SIG-M5 treated with dmso at 0.1 percent for 504 hours (cell line): ENCODE measurements around the gene CKAP2L.
"Not testable (repeated sequence)": the region's sequence is repeated elsewhere in the genome, so short reads cannot be mapped to it uniquely, and the experiment has no call there.

Experiments
- DNase-seq: peaks from one replicate; lab custom pipeline; 2025; ENCODE audit not compliant: unreplicated experiment; lab: John Stamatoyannopoulos, UW

The CKAP2L gene

DNA sequence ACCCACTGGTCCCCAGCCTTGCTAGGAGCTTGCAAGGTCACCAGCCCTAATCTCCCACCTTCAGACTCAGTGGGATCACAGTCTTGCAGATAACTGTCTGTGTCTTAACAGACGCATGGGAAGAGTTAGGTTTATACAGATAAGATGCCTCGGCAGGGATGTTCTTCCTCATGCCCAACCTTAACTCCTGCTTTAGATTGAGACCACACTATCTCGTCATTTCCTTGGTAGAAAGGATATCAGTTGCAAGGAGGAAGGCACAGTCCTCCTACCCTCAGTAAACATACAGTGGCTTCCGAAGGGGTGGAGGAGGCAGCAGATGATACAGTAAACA is 36.4 kb downstream of the CKAP2L start:
- DNase-seq: no peak

DNA sequence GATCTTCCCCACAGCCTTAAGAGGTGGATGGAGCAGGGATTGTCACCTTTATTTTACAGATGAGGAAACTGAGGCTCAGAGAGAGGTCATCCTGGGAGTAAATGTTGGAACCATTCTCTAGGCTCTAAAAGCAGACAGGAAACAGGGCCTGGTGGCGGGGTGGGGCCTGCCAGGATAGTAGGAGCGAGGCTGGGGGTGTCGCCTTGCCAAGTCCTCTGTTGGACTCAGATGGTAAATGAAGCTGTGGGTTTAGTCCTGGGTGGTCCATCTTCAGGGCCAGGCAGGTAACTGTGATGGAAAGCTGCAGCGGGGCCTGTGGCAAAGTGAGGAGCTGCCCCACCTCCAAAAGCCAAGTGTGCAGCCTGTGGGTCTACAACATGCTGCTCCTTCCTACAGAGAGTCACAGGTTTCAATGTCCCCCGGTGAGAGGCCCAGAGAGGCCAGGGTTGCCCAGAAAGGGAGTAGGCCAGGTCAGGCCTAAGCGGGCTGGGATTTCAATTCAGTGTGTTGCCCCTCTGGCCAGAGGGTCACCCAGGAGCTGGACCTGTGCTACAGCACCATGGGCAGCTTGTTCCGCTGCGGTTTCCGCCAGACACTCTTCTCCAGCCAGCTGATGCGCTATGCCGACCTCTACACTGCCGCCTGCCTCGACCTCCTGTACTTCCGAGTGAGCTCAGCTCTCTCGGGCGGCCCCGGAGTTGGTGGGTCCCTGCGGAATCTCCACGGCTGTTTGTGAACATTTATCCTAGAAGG is 37.0 kb downstream of the CKAP2L start:
- no peak for DNase-seq

DNA sequence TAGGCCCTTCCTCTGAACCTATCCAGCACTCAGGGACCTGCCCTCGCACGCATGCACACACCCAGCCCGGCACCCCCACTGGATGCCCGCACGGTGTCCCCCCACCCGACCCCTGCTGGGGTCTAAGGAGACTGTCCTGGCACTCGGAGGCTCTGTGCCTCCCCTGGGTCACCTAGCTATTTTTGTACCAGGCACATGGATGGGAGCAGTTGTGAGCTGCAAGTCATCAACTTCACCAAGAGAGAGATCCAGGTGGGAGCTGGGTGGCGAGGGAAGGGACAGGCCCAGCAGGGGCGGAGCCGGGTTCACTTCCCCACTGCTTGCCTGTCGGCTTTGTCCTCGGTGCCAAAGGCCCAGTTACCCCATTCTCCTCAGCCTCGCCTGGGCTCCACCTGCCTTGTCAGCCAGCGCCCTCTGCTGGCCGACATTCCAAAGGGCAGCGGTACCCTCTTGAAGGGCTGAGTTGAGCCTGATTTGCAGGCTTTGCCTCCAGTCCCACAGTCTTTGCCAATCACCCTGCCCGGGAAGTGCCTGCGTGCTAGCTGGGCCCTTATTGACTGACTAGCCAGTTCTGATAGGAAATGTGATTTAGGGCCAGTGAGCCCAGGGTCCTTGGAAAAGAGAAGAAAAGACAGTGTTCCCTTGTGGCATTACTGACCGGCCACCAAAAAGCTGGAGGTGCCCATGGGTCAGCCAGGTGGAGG is 37.8 kb downstream of the CKAP2L start:
- peak; percentile 93 for DNase-seq

DNA sequence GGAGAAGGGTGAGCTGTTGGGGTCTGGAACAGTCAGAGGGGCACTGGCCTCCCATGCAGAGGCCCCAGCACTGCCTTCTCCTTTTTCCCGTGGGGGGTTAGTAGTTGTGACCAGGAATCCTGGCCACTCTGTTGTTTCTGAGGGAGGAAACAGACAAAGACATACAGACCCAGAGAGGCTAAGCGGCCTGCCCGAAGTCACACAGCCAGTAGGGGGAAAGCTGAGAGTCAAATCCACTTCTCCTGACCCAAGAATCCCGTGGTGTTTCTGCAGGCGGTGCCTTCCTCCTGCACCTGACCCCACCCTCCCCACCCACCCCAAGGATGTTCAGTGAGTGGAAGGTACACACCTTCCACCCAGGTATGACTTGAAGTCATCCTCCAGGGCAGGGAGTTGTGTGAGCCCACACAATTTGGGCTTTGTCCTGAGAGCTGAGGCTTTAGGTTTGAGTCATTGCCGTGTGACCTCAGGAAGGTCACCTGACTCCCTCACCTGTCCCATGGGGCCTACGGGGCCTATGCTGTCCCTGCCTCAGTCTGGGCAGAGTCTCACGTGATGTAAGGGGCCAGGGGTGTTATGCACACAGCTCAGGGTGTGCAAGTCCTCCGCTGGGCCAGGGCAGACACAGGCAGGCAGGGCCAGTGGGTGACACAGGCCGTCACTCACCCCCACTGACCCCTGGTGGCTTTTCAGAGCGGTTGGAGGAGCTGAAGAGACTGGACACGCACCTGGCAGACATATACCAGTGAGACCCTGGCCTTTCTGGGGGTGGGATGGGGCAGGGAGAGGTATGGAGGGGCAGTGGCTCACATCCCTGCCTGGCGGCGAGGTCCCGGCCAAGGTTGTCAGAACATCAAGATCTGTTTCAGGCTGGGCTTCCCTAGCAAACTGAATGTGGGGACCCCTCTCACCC is 38.6 kb downstream of the CKAP2L start:
- DNase-seq: no peak

DNA sequence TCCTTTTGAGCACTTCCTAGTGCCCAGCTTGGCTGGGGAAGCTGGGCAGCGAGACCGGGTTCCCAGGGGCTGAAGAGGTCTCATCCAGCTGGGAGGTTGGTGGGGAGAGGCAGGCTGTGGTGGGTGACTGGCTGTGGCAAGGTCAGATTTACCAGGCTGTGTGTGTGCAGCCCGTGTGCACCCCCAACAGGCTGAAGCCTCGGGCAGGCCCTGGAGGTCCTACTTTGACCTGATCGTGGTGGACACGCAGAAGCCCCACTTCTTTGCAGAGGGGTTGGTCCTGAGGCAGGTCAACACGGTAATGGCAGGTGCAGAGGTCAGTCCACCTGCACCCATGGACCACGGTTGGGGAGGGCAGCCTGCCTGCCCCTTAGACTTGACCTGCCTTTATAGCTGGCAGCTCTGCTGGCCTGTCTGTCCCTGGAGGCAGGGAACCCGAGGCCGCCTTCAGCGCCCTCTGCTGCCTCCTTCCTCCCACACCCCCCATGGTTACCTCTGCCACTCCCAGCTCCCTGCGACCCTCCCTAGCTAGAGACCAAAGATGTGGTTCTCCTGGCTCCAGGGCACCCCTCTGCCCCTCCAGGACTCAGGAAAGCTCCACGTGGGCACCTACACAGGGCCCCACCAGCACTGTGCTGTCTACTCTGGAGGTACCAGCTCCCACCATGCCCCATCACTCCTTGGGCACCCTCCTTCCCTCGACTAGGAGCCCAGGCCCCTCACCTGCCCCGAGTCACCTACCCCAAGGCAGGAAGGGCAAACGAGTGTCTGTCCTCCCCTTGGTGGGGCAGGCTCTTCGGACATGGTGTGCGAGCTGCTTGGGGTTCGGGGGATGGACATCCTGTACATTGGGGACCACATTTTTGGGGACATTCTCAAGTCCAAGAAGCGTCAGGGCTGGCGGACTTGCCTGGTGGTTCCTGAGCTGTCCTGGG is 39.6 kb downstream of the CKAP2L start:
- DNase-seq: no peak

DNA sequence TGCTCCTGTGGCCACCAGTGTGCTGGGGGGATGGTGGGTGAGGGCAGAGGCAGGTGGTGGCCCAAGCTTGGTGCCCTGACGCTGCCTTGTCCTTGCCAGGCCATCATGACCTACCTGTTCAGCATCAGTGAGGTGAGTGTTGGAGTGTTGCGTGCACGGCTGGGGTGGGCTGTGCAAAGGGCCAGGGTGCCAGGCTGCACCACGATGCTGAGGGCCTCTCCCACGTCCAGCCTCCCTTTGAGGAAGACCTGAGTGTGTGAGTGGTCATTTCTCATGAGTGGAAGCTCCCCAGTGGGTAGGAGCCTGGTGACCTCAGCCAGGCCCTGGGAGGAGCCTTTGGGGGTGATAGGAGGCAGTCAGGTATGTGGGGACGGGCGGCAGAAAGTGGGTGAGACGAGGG is 40.4 kb downstream of the CKAP2L start:
- DNase-seq: no peak

DNA sequence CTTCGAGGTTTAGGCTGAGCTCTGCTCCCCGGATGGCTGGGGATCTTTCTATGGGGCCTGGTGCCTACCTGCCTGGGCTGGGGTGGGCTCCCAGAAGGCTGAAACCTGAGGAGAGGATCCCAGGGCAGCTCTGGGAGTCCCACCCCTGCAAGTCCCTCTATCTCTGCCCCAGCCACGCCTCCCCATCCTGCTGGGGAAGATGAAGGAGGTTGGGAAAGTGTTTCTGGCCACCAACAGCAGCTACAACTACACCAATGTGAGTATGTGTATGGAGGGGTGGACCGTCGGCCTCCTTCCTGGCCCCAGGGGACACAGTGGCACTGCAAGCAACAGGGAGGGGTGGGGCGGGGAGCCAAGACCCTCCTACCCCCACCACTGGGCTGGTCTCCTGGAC is 40.9 kb downstream of the CKAP2L start:
- no peak for DNase-seq

DNA sequence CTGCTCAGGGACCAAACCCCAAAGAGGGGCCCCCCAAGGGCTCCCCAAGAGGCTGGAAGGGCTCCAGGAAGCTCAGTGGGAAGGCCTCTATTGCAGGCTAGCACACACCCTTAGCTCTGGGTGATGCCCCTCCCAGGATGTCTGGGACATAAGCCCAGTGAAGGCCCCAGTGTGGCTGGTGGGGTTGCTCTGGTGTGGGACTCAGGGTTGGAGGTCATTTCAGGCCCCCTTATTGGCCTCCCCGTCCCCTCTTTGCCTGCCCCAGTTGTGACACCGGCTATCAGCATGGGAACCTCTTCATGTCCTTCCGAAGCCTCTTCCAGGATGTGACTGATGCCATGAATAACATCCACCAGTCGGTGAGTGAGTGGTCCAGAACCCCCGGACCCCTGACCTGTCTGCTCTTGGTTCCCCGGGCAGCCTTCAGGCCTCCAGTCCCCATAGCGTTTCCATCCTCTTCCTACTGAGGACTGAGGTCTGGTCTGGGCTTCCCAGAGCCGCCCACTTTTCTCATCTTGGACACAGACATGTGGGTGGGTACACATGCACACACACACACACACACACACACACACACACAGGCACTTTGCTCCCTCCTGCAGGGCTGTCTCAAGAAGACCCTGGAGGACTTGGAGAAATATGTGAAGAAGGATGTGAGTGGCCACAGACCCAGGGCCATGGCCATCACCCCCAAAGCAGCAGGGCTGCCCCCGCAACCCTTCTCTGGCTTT is 41.4 kb downstream of the CKAP2L start:
- DNase-seq: no peak

DNA sequence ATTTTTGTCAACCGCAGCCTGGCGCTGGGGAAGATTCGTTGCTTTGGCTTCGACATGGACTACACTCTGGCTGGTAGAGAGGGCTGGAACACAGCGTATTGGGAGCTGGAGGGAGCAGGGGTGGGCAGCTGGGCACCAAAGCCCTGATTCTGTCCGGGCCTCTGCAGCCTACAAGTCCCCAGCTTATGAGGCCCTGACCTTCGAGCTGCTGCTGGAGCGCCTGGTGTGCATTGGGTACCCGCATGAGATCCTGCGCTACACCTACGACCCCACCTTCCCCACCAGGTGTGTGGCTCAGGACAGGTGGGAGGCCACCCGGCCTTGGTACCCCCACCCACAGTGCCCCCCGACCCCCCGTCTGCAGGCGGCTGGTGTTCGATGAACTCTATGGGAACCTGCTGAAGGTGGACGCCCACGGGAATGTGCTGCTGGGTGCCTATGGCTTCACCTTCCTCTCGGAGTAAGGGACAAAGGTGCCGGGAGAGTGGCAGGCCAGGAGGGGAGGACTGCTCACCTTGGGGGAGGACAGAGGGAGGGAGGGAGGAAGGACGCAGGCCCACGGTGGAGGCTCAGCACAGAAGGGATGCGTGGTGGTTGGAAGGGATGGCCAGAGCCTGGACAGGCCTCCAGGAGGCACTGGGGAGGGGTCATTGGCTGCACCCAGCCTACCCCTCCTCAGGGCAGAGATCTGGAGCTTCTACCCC is 42.4 kb downstream of the CKAP2L start:
- DNase-seq: no peak

DNA sequence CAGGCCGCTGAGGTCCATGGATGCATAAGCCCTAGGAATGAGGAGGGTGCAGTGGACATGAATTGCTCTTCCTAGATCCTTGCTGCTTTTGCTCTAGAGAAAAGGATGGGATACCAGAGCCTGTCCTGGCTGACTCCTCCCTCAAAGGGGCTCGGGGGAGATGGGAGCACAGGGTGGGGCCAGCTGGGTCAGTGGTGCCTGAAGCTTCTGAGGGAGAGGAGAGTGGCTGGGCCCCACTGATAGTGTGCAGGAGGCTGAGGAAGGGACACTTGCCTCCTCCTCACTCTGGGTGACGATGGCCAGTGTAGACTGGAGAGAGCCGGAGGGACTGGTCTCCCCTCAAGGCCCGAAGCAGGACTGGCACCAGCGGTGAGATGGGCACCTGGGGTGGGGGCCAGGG is 43.6 kb downstream of the CKAP2L start, which contains the start of gene NT5DC4:
TSS of gene NT5DC4 (plus strand) at position 236 of the 400 bp plus-strand sequence. CDS start at position 296, 60 bp downstream.
- no peak for DNase-seq

DNA sequence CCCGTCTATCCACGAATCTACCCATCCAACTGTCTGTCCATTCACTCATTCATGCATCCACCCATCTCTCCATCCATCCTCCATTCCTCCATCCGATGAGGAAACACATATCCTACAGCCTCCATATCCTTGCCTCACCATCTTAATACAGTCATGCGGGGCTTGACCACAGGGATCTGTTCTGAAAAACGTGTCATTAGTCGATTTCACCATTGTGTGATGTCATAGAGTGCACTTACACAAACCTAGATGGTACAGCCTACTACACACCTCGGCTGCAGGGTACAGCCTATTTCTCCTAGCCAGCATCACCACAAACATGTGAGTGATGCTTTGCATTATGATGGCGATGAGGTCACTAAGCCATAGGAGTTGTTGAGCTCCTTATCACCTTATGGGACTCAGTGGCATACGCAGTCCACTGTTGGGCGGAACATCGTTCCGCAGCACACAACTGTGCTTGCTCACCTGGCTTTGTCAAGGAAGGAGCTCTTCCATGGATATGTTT is 45.5 kb downstream of the CKAP2L start:
- DNase-seq: no peak

DNA sequence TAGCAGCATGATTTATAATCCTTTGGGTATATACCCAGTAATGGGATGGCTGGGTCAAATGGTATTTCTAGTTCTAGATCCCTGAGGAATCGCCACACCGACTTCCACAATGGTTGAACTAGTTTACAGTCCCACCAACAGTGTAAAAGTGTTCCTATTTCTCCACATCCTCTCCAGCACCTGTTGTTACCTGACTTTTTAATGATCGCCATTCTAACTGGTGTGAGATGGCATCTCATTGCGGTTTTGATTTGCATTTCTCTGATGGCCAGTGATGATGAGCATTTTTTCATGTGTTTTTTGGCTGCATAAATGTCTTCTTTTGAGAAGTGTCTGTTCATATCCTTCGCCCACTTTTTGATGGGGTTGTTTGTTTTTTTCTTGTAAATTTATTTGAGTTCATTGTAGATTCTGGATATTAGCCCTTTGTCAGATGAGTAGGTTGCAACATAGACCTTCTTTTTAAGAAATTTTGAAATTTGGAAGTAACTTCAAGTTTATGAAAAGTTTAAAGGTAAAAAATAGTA is 47.5 kb downstream of the CKAP2L start:
- DNase-seq: not testable (repeated sequence)

DNA sequence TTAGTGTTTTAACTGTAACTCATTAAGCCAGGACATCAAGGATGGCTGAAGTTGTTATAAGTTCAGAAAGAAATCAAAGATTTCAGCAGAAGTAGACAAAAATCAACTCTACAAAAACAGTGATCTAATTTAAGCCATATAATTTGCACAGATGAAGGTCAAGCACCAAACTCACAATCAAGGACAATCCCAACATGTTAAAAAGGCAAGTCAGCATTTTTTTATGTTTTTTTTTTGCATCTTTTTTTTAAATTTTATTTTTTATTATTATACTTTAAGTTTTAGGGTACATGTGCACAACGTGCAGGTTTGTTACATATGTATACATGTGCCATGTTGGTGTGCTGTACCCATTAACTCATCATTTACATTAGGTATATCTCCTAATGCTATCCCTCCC is 48.3 kb downstream of the CKAP2L start:
- DNase-seq: not testable (repeated sequence)

DNA sequence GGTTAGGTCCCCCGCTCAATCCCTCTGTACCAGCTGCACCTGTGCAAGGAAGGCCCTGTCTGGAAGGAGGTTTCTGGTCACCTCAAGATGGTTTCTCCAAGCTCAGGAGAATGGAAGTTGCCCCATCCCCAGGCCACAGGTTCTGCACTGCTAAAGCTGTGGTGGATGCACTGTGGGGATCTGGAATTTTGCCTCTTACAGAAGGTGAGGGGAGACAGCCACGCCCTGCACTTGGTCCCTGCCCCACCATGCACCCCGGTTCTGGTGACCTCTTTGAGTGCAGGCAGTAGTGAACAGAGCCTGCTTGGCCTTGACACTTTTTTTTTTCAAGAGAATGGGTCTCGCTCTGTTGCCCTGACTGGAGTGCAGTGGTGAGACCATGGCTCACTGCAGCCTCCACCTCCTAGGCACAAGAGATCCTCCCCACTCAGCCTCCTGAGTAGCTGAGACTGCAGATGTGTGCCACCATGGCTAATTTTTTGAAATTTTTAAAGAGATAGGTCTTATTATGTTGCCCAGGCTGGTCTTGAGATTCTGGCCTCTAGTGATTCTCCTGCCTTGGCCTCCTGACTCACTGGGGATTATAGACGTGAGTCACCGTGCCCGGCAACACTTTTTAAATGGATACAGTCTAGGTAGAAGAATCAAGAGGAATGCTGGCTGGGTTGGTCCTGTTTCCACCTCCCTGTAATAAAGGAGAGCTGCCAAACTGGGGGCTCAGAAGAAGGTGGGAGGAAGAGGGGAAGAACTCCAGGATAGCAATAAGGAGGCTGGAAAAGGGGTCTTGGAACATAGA is 49.4 kb downstream of the CKAP2L start:
- DNase-seq: no peak

DNA sequence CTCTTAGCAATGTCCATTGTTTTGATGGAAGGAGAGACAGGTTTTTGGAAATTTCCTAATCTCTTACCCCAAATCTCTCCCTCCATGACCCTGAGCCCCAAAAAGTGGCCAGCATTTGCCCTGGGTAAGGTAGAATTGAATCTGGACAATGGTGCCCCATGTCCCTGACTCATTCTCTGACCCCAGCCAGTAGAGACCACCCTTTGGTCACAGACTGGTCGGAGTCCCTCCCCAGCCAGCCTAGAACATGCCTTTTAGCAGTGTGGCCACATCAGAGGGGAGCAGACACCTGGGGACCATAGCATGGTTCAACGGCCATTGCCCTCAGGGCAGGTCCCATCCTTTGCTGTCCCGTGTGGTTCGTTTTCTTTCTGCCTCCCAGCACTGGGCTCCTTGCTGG is 50.1 kb downstream of the CKAP2L start:
- DNase-seq: no peak

DNA sequence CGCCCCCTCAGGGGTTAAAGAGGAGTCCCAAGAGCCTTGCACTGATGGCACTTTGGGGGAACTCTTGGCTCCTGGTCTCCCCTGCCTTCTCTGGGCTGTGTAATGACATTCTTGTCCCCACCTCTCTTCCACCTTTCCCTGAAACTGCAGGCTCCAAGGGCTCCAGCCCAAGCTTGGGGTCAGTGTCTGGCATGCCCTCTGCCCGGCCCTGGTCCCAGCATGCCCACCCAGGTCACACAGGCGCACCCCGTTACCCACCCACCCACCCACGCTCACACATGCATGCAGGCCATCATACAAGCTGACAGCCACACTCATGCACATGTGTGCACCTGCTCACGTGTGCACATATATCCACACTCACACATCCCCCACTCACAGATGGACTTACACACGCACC is 50.5 kb downstream of the CKAP2L start:
- DNase-seq: no peak

DNA sequence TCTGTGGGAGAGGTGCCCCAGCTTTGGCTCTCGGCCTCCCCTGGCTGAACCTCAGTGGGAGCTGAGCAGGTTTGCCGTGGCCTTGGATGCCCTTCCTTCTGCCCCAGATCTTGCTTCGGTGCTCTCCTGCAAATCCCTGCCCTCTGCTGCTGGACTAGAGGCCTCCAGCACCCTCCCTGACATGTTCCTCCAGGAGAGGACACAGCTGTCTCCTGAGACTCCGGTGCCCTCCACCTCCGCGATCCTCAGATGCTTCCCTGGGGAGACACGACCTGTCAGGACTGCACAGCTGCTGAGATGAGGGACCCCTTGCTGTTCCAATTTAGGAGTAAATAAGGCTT is 50.9 kb downstream of the CKAP2L start:
- no peak for DNase-seq

DNA sequence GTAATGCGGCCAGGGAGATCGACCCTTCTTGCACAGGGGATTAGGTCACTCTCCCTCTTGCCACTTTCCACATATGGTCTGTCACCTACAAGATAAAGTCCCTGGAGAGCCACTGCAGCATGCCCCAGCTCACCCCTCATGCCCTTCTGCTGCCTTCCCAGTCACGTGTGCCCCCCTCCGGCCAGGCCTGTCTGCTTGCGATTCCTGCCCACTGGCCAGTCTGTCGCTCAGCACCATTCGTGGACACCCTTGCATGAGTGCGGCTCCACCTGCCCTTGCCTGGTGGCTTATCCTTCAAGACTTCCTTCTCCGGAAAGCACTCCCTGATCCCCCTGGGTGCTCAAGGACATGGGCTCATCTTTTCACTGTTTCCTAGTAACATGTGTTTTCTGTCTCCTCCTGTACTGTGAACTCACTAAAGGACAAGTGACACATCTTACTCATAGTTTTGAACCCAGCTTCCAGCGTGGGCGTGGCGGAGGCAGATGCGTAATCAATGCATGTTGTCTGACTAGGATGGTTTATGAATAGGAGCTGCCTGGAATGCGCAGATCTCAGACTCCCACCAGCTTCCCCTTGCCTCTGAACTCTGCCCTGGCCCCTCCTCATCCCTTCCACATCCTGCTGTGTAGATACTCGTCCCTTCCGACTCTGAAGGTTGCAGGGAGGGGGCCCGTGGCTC is 51.4 kb downstream of the CKAP2L start:
- no peak for DNase-seq
